K562 (cell line): ENCODE data around the gene CTDNEP1. TPM values are rescaled to one million over a fixed set of nuclear protein-coding genes. Genes with fewer than 3 reads are reported as not detected.

Experiments used
- ATAC-seq: fragments of 200-7000 bp; cut with Tn5 transposase; 3 replicates; pipeline ENCODE4 v1.9.1; 2020; ENCODE audit warnings: moderate library complexity
- BruUV-seq: library from RNA; stranded (reverse); fragments of 400-500 nt; replicated peaks from 2 replicates; lab custom pipeline; 2021; lab: Mats Ljungman, UMichigan
- CTCF ChIA-PET: fragments of 300-600 bp; formaldehyde crosslinking; extraction: SDS; loops from one replicate; lab custom pipeline; 2021; ENCODE audit warnings: low intra/inter-chr PET ratio; lab: Yijun Ruan, JAX
- POLR2A ChIA-PET: fragments of 300-600, 350-650 bp; sonication (Branson Sonifier 250); formaldehyde crosslinking; extraction: SDS; loops from one replicate; lab custom pipeline; 2021; ENCODE audit warnings: antibody characterized with exemption, inconsistent platforms; lab: Yijun Ruan, JAX
- DNase-seq, 4 experiments: peaks; one replicate each; pipeline versions ENCODE4 v3.0.0 to v3.0.0-alpha.2; 2011 to 2018; ENCODE audit warnings: low spot score in 3 of 4, mixed read lengths in 3 of 4; ENCODE audit errors: extremely low read depth in 1 of 4
- FAIRE-seq: peaks from 2 replicates; lab custom pipeline; 2011; peaks lifted over from hg19 to GRCh38; lab: Jason Lieb, UNC
- H2AFZ ChIP-seq: 2 replicates; pipeline ENCODE4 v1.6.0; 2011; ENCODE audit warnings: low read depth, low read length, control low read depth, inconsistent platforms
- H3K27ac ChIP-seq: fragments of 200-600 bp; 3 replicates; pipeline ENCODE4 v1.8.0; 2011; ENCODE audit warnings: low read depth, mild to moderate bottlenecking, control low read depth, inconsistent platforms, low read length, moderate library complexity, mixed read lengths; ENCODE audit errors: extremely low read depth
- H3K27me3 ChIP-seq, 2 experiments: fragments of 300-600 bp in 1 of 2; 2 replicates in 1 of 2; 3 replicates in 1 of 2; pipeline versions ENCODE4 v1.6.0 to v1.8.0; 2011; ENCODE audit warnings: inconsistent platforms in 2 of 2, low read length in 2 of 2, mild to moderate bottlenecking in 1 of 2, mixed read lengths in 1 of 2, moderate library complexity in 1 of 2; ENCODE audit not compliant: control insufficient read depth in 2 of 2, insufficient read depth in 2 of 2
- H3K36me3 ChIP-seq: fragments of 300-600 bp; 3 replicates; pipeline ENCODE4 v1.8.0; 2011; ENCODE audit warnings: mild to moderate bottlenecking, low read length, inconsistent platforms; ENCODE audit not compliant: control insufficient read depth, insufficient read depth
- H3K4me1 ChIP-seq, 2 experiments: fragments of 200-600 bp in 1 of 2; replicated peaks in 1 of 2; 2 replicates in 1 of 2; 3 replicates in 1 of 2; pipeline versions ENCODE4 v1.5.1 to v1.8.0; 2011; ENCODE audit warnings: inconsistent platforms in 2 of 2, low read length in 2 of 2, mild to moderate bottlenecking in 1 of 2, mixed read lengths in 1 of 2, moderate library complexity in 1 of 2; ENCODE audit not compliant: control insufficient read depth in 2 of 2, insufficient read depth in 2 of 2
- H3K4me2 ChIP-seq: 2 replicates; pipeline ENCODE4 v1.6.1; 2011; ENCODE audit warnings: low read length, control low read depth, inconsistent platforms, mixed read lengths; ENCODE audit not compliant: insufficient read depth
- H3K4me3 ChIP-seq: fragments of 200-600 bp; sonication (generic), shearing (Covaris generic); 2 replicates; pipeline ENCODE4 v1.5.1; 2016; ENCODE audit warnings: control low read depth, inconsistent platforms
- H3K79me2 ChIP-seq: fragments of 200-600 bp; 3 replicates; pipeline ENCODE4 v1.8.0; 2011; ENCODE audit warnings: low read length, inconsistent platforms; ENCODE audit not compliant: control insufficient read depth, insufficient read depth
- H3K9ac ChIP-seq, 2 experiments: 2 replicates each; pipeline versions ENCODE4 v1.6.0 to v1.6.1; 2011; ENCODE audit warnings: low read depth in 2 of 2, low read length in 2 of 2, control low read depth in 1 of 2, inconsistent platforms in 1 of 2, mild to moderate bottlenecking in 1 of 2, mixed read lengths in 1 of 2; ENCODE audit not compliant: insufficient read depth in 1 of 2
- H3K9me1 ChIP-seq: one replicate; pipeline ENCODE4 v1.6.0; 2011; ENCODE audit warnings: inconsistent platforms, mild to moderate bottlenecking, low read length, moderate library complexity; ENCODE audit not compliant: control insufficient read depth, insufficient read depth
- H3K9me3 ChIP-seq: replicated peaks from 2 replicates; pipeline ENCODE4 v1.5.1; 2011; ENCODE audit warnings: low read depth, low read length, inconsistent platforms; ENCODE audit not compliant: control insufficient read depth, insufficient read depth
- H4K20me1 ChIP-seq: replicated peaks from 2 replicates; pipeline ENCODE4 v1.6.1; 2011; ENCODE audit warnings: low read length, inconsistent platforms, mixed read lengths; ENCODE audit not compliant: control insufficient read depth, insufficient read depth
- DNMT1 ChIP-seq: fragments of 450-650 bp; IDR thresholded peaks from 2 replicates; pipeline ENCODE4 v1.6.1; 2016; ENCODE audit warnings: antibody characterized with exemption, mild to moderate bottlenecking
- EP400 ChIP-seq: fragments of 450-650 bp; IDR thresholded peaks from 2 replicates; pipeline ENCODE4 v1.6.1; 2017; ENCODE audit warnings: antibody characterized with exemption, mild to moderate bottlenecking, moderate library complexity
- HDGF ChIP-seq: fragments of 450-650 bp; IDR thresholded peaks from 2 replicates; pipeline ENCODE4 v1.6.1; 2016
- KDM4B ChIP-seq, 2 experiments: fragments of 450-650 bp in 1 of 2; sonication (generic) in 1 of 2; IDR thresholded peaks; 2 replicates each; pipeline ENCODE4 v1.6.1; 2016 to 2017; ENCODE audit warnings: borderline replicate concordance in 2 of 2, antibody characterized with exemption in 1 of 2, low read depth in 1 of 2, mild to moderate bottlenecking in 1 of 2
- NR2C2 ChIP-seq, 2 experiments: fragments of 200-800 bp in 1 of 2; sonication (Bioruptor generic) in 1 of 2; sonication (generic) in 1 of 2; formaldehyde crosslinking in 1 of 2; IDR thresholded peaks; 2 replicates each; pipeline versions ENCODE4 v1.6.1 to v1.8.0; 2016 to 2022; ENCODE audit warnings: mild to moderate bottlenecking in 1 of 2, missing compliant biosample characterization in 1 of 2, missing genetic modification characterization in 1 of 2, missing genetic modification reagents in 1 of 2
- PKNOX1 ChIP-seq: fragments of 450-650 bp; IDR thresholded peaks from 2 replicates; pipeline ENCODE4 v1.6.1; 2016
- PML ChIP-seq: IDR thresholded peaks from 2 replicates; pipeline ENCODE4 v1.6.1; 2012; ENCODE audit warnings: low read length, inconsistent platforms
- POLR2AphosphoS5 ChIP-seq: IDR thresholded peaks from 2 replicates; pipeline ENCODE4 v1.6.1; 2011; ENCODE audit warnings: mild to moderate bottlenecking, low read depth, low read length, moderate library complexity; ENCODE audit not compliant: control insufficient read depth, insufficient read depth
- RCOR1 ChIP-seq, 2 experiments: IDR thresholded peaks; 2 replicates each; pipeline ENCODE4 v1.6.1; 2012; ENCODE audit warnings: low read depth in 2 of 2, low read length in 2 of 2, borderline replicate concordance in 1 of 2, improper control_type of control experiment in 1 of 2
- SMAD1 ChIP-seq: fragments of 150-350 bp; IDR thresholded peaks from 2 replicates; pipeline ENCODE4 v1.6.1; 2014; ENCODE audit warnings: low read length, low read depth; ENCODE audit not compliant: partially characterized antibody
- SOX6 ChIP-seq: fragments of 450-650 bp; IDR thresholded peaks from 2 replicates; pipeline ENCODE4 v1.6.1; 2014; ENCODE audit warnings: mild to moderate bottlenecking
- YY1 ChIP-seq, 3 experiments: IDR thresholded peaks; 2 replicates each; pipeline ENCODE4 v1.6.1; 2011; ENCODE audit warnings: low read length in 2 of 3, mild to moderate bottlenecking in 2 of 3, moderate library complexity in 2 of 3, borderline replicate concordance in 1 of 3, control low read depth in 1 of 3, low read depth in 1 of 3; ENCODE audit not compliant: insufficient read depth in 3 of 3, insufficient replicate concordance in 2 of 3, control insufficient read depth in 1 of 3, insufficient read length in 1 of 3; ENCODE audit errors: extremely low read depth in 1 of 3
- ZC3H11A ChIP-seq: IDR thresholded peaks from 2 replicates; pipeline ENCODE4 v1.6.1; 2012; ENCODE audit warnings: low read depth, low read length, improper control_type of control experiment
- ZNF224 ChIP-seq: sonication (generic); formaldehyde crosslinking; IDR thresholded peaks from 2 replicates; pipeline ENCODE4 v1.8.0; 2022; ENCODE audit warnings: mild to moderate bottlenecking, missing genetic modification reagents
- ZNF3 ChIP-seq: fragments of 250-450 bp; sonication (Bioruptor Pico); IDR thresholded peaks from 2 replicates; pipeline ENCODE4 v1.5.0; 2021; ENCODE audit warnings: mild to moderate bottlenecking, moderate library complexity
- ZNF639 ChIP-seq, 2 experiments: fragments of 200-800 bp in 1 of 2; sonication (Bioruptor generic) in 1 of 2; sonication (generic) in 1 of 2; formaldehyde crosslinking in 1 of 2; IDR thresholded peaks in 1 of 2; conservative IDR thresholded peaks in 1 of 2; 2 replicates each; pipeline versions ENCODE4 v1.5.0 to v1.6.1; 2016 to 2020; ENCODE audit warnings: missing compliant biosample characterization in 1 of 2, missing genetic modification characterization in 1 of 2, missing genetic modification reagents in 1 of 2
- ZNF764 ChIP-seq: fragments of 250-450 bp; sonication (Bioruptor Pico); IDR thresholded peaks from 2 replicates; pipeline ENCODE4 v1.4.0; 2020; ENCODE audit warnings: low read depth, mild to moderate bottlenecking, moderate library complexity
- WGBS: fragments of 100-300 bp; shearing (Covaris generic); methylation state at CpG from one replicate; pipeline ENCODE4 v1.1.6; 2016; ENCODE audit warnings: low coverage, mixed read lengths; ENCODE audit not compliant: insufficient coverage; ENCODE audit errors: missing lambda C conversion rate; 5-methylcytosine and 5-hydroxymethylcytosine counted together
- in situ Hi-C: fragments of 300-500 bp; cut with MboI; formaldehyde crosslinking; loops from 4 replicates; pipeline ENCODE4 v1.15.0; 2018; ENCODE audit warnings: inconsistent platforms, mixed read lengths
- intact Hi-C: fragments of 100-400 bp; cut with micrococcal nuclease; formaldehyde crosslinking; loops from 2 replicates; pipeline ENCODE4 v1.14.2; 2022
- polyA plus RNA-seq, 8 experiments: library from polyadenylated mRNA; depleted of rRNA in 4 of 8; stranded (reverse) in 5 of 8; unstranded in 3 of 8; fragments of >200 nt; fragmentation: Nextera tagmentation in 2 of 8; fragmentation: Illumina TruSeq in 1 of 8; extraction: Ambion mirVana in 2 of 8; extraction: Trizol in 1 of 8; gene quantifications; 2 replicates each; pipeline versions ENCODE4 v1.2.1 to v1.2.3, GENCODE V29; 2011 to 2014; ENCODE audit warnings: inconsistent platforms in 1 of 8, missing spikeins in 1 of 8
- total RNA-seq, 7 experiments: library from RNA; depleted of rRNA in 6 of 7; stranded (reverse); fragments of >200 nt in 6 of 7; fragmentation: Illumina TruSeq in 2 of 7; extraction: Trizol in 2 of 7; gene quantifications; 2 replicates each; pipeline versions ENCODE4 v1.2.1 to v1.2.3, GENCODE V29; 2011 to 2021; ENCODE audit warnings: low replicate concordance in 1 of 7

Gene CTDNEP1
- total and polyA plus RNA-seq, 9 of the 15 experiments (the other 6 are each of a cell fraction or from before 2014, with no cell fraction given), result 10.7 to 150 (median 28.5) TPM

DNA sequence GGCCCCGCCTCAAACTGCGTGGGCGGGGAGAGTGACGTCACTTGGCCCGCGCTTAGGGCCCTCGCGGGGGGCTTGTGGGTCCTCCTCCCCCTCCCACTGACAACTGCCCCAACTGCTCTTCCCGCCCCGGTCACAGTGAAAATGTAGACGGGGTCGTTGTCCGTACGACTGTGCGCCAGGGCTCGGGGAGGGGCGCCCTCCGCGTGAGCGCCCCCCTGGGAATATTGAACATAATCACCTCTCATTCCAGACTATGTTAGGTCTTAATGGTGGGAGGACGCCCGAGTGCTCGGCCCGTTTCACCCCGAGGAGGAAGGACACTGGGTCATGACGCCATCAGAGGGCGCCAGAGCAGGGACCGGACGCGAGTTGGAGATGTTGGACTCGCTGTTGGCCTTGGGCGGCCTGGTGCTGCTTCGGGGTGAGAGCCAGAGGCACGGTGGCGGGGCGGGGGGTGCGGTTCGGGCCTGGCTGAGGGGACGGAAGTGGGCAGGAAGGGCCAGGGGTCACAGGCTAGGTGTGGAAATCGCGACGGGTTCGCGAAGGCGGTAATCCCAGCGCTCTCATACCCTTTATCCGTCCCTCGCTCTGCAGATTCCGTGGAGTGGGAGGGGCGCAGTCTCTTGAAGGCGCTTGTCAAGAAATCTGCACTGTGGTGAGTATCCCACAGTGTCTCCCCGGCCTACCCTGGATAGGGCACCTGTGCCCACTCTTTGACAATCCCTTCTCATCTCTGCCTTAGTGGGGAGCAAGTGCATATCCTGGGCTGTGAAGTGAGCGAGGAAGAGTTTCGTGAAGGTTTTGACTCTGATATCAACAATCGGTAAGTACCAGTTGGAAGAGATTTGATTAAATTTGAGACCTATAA, 876 bp upstream of the CTDNEP1 start, which contains the start of gene ELP5:
ELP5 (plus strand) TSS at position 40 of the 868 bp plus-strand sequence; CDS start at position 376, 336 bp downstream.
- H3K27ac ChIP-seq, result peak within 1 kb of the TSS; percentile 96
- H3K9me3 ChIP-seq, result no peaks in the 10 kb centered on the region
- TSS peak; percentile 69 for BruUV-seq
- DNase-seq (peak; percentile 69 to 93 (median 84)), ATAC-seq (peak; percentile 82), FAIRE-seq (no peak)
- CTCF ChIA-PET, result interaction anchor here (0.6 kb wide), 1 partner anchor 55 kb away, joined by 3 read pairs; the partner anchor contains the start of gene EIF5A
- intact Hi-C loops (loop anchor here (2.0 kb wide), 1 partner anchor 14 kb away; the partner anchor contains the start of gene PHF23), in situ Hi-C loops (no loop called here)
- peak within 1 kb of the TSS; percentile 98 for H3K4me2 ChIP-seq
- POLR2A ChIA-PET, result interaction anchor here (0.9 to 1.7 kb wide), 3 partner anchors 11 to 14 kb away, joined by 3 to 16 read pairs (median 3); partner anchors contain the start of genes GABARAP and PHF23
- peaks cover 57% of the 10 kb centered on the region for H3K79me2 ChIP-seq
- peak within 1 kb of the TSS; percentile 96 for H2AFZ ChIP-seq
- H3K9me1 ChIP-seq, result no peaks in the 10 kb centered on the region
- H3K27me3 ChIP-seq, result no peaks in the 10 kb centered on the region
- H3K4me1 ChIP-seq, result peaks cover 13 to 19% of the 10 kb centered on the region in 2 experiments; a peak in 4 of 5 replicates
- no peaks in the 10 kb centered on the region for H4K20me1 ChIP-seq
- H3K9ac ChIP-seq, result peak within 1 kb of the TSS; percentile 97 to 98
- peaks cover 49% of the 10 kb centered on the region for H3K36me3 ChIP-seq
- peak within 1 kb of the TSS; percentile 95 for H3K4me3 ChIP-seq
- 0% methylated on average over 25 of the region's 55 CpGs for WGBS
- TF ChIP-seq EP400 (peak; percentile 94), NR2C2 (CRISPR knock-in tag; IDR thresholded peaks at IDR 0.05) (peak; percentile 71; the same call in 1 of the 2 replicates), NR2C2 (tag; IDR thresholded peaks at IDR 0.05) (peak; percentile 91), ZC3H11A (no peak), POLR2AphosphoS5 (peak; percentile 67; the same call in 1 of the 2 replicates), DNMT1 (no peak), HDGF (no peak), SMAD1 (peak; percentile 44), ZNF764 (CRISPR knock-in tag) (no peak), ZNF3 (no peak), SOX6 (peak; percentile 30; the same call in 1 of the 2 replicates), PKNOX1 (no peak), ZNF224 (no peak), ZNF639 (CRISPR knock-in tag; conservative IDR thresholded peaks at IDR 0.05 in 1 of 2, IDR thresholded peaks at IDR 0.05 in 1 of 2) (peak in 1 of 2 experiments; percentile 83; a peak in 2 of 4 replicates), PML (peak; percentile 75), YY1 (IDR thresholded peaks at IDR 0.05; ENCODE audit: borderline replicate concordance in 1 of 3, control insufficient read depth in 1 of 3, extremely low read depth in 1 of 3, insufficient read depth in 3 of 3, insufficient read length in 1 of 3, insufficient replicate concordance in 2 of 3, low read depth in 1 of 3, low read length in 2 of 3) (peak in 2 of 3 experiments; percentile 63 to 78), KDM4B (IDR thresholded peaks at IDR 0.05; ENCODE audit: borderline replicate concordance in 2 of 2, low read depth in 1 of 2) (peak in 1 of 2 experiments; percentile 69; a peak in 1 of 4 replicates), RCOR1 (IDR thresholded peaks at IDR 0.05; ENCODE audit: borderline replicate concordance in 1 of 2, low read depth in 2 of 2, low read length in 2 of 2) (peak in 1 of 2 experiments; percentile 7; a peak in 1 of 4 replicates)
